ENCODE measurements around the gene ATIC. TPM values are rescaled to one million over a fixed set of nuclear protein-coding genes. Genes with fewer than 3 reads are reported as not detected.

ATIC gene
- total and polyA plus RNA-seq, 3 donors from 2014 or later: 53.0 to 64.6 (median 62.1) TPM

GRCh38 chr2:215361876-215362561, 50.2 kb downstream of the ATIC start:
- intact Hi-C loops (cut with DNase I; ENCODE audit: low total_unique reads): no loop called here
- Histone ChIP-seq H3K27ac (no peak overlapping the region), H3K36me3 (ENCODE audit: low read depth, missing control alignments) (no peaks in the 10 kb centered on the region), H3K4me3 (no peak overlapping the region), H3K4me1 (no peaks in the 10 kb centered on the region), H3K27me3 (no peaks in the 10 kb centered on the region), H3K9me3 (no peaks in the 10 kb centered on the region)
- WGBS, 2 donors: 78 to 89% methylated on average over 6 of the region's 6 CpGs
- DNase-seq: no peak
- TF ChIP-seq CTCF (IDR thresholded peaks at IDR 0.05) (no peak), POLR2A (IDR thresholded peaks at IDR 0.05) (no peak)

DNA sequence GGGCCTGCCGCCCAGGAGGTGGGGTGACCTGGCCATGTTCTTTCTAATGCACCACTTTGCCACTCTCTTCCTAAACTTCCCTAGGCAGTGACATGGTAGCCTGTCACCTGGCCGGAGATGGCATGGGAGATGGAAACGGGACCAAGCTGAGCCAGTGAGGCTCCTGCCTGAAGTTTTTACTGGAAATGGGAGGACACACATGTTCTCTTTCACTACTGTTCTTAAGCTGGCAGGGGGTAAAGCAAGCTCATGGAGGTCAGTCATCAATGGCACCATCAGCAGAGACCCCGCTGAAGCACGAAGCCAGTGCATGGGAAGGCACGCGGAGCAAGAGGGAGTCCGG, 50.7 kb downstream of the ATIC start:
- H3K27me3 ChIP-seq: no peaks in the 10 kb centered on the region
- 93 to 95% methylated on average over 8 of the region's 8 CpGs for WGBS, 2 donors
- intact Hi-C loops (cut with DNase I; ENCODE audit: low total_unique reads): no loop called here
- DNase-seq: no peak
- no peaks in the 10 kb centered on the region for H3K4me1 ChIP-seq
- no peak overlapping the region for H3K27ac ChIP-seq
- no peak overlapping the region for H3K4me3 ChIP-seq
- H3K36me3 ChIP-seq (ENCODE audit: low read depth, missing control alignments): no peaks in the 10 kb centered on the region
- TF ChIP-seq POLR2A (IDR thresholded peaks at IDR 0.05) (no peak), CTCF (IDR thresholded peaks at IDR 0.05) (no peak)
- H3K9me3 ChIP-seq: no peaks in the 10 kb centered on the region

DNA sequence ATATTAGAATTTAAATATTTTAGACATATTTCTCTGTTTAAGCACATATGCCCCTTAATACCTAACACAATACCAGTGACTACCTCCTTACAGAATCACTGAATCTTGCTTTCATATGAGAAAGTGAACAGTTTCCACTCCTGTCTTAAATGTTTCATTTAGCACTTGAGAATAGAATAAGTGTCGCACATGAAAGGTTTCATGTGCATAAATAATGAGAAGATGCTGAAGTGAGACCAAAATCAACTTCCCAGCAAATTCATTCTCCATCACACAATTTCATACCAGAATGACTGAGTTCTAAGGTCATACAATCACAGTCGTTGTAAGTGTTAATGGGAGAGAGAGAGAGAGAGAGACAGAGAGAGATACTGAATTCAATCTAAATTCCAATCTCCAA, 51.2 kb downstream of the ATIC start:
- Histone ChIP-seq H3K27ac (no peak overlapping the region), H3K4me3 (no peak overlapping the region), H3K36me3 (ENCODE audit: low read depth, missing control alignments) (no peaks in the 10 kb centered on the region), H3K4me1 (no peaks in the 10 kb centered on the region), H3K9me3 (no peaks in the 10 kb centered on the region), H3K27me3 (no peaks in the 10 kb centered on the region)
- intact Hi-C loops (cut with DNase I; ENCODE audit: low total_unique reads): no loop called here
- 91 to 95% methylated on average over 2 of the region's 2 CpGs for WGBS, 2 donors
- no peak for DNase-seq
- TF ChIP-seq CTCF (IDR thresholded peaks at IDR 0.05) (no peak), POLR2A (IDR thresholded peaks at IDR 0.05) (no peak)

GRCh38 chr2:215363461-215364156, 51.8 kb downstream of the ATIC start:
- 83 to 95% methylated on average over 2 of the region's 2 CpGs for WGBS, 2 donors
- H3K36me3 ChIP-seq (ENCODE audit: low read depth, missing control alignments): no peaks in the 10 kb centered on the region
- no peak overlapping the region for H3K27ac ChIP-seq

More at GRCh38 chr2:215363461-215364156, 51.8 kb downstream of the ATIC start:
- TF ChIP-seq POLR2A (IDR thresholded peaks at IDR 0.05) (no peak), CTCF (IDR thresholded peaks at IDR 0.05) (no peak)
- Histone ChIP-seq H3K27me3 (no peaks in the 10 kb centered on the region), H3K4me3 (no peak overlapping the region), H3K9me3 (no peaks in the 10 kb centered on the region), H3K4me1 (no peaks in the 10 kb centered on the region)
- no peak for DNase-seq
- intact Hi-C loops (cut with DNase I; ENCODE audit: low total_unique reads): no loop called here
